Gastroesophageal sphincter (tissue), 2 donors: ENCODE data around the gene POLR2M.

Experiments
- EP300 ChIP-seq: sonication (generic); formaldehyde crosslinking; IDR thresholded peaks from one replicate; pipeline ENCODE4 v1.6.1; 2017; ENCODE audit warnings: antibody characterized with exemption, mild to moderate bottlenecking
- POLR2A ChIP-seq, 2 donors: fragments of 450-650 bp; IDR thresholded peaks; one replicate each; pipeline ENCODE4 v1.6.1; 2017; ENCODE audit warnings: antibody characterized with exemption in 2 of 2, mild to moderate bottlenecking in 2 of 2, moderate library complexity in 1 of 2
- POLR2AphosphoS5 ChIP-seq: sonication (generic); formaldehyde crosslinking; IDR thresholded peaks from one replicate; pipeline ENCODE4 v1.6.1; 2017; ENCODE audit warnings: antibody characterized with exemption

DNA sequence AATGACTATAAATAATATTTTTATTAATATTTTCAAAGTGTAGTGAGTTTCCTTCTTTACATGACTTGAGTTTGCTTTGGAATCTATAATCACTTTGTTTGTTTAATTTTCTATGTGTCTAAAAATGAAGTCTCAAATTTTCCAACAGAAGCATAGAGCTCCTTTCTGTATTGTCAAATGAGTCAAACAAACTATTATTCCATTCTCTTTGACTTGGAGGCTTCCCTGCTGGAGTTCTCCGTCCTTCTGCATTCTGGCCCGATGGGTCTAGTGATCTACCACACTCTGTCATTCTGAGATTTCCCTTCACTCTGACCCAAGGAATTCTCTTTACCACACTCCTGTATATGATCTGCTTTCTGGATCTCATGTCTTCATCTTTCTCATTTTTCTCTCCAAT, 30.1 kb downstream of the POLR2M start:
- no peak for TF ChIP-seq POLR2A (IDR thresholded peaks at IDR 0.05)
- no peak for TF ChIP-seq POLR2AphosphoS5
- no peak for TF ChIP-seq EP300
